Measurements from ENCODE around the gene UGT1A8.

DNA sequence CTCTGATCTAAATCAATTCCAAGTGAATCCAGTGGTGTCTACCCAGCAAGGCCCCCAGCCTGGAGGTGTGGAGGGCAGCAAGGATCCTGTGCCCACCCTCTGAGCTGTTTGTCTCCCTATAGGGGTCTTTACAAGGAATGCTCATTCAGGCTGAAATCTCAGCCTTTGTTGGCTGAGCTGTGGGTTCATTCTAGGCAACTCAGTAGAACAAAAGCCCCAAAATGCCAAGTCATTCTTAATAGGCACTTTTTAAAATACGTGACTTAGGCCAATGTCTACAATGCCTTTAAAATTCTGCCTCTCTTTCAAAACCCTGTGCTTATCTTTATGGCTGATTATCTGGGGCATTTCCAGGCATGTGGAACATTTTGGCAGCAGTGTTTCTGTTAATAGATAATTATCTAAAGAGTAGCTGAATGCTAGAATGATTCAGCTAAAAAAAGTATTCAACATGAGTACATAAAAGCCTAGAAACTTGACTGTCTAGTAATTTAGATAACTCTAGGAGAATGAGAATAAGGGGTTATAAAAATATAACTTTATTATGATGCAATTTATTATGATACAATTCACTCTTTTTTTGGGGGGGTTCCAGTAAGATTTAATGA, 82.7 kb downstream of the UGT1A8 start:
- TF ChIP-seq GATA2 (IDR thresholded peaks at IDR 0.05; ENCODE audit: low read depth, low read length) (peak; percentile 56), GATA3 (IDR thresholded peaks at IDR 0.05; ENCODE audit: low read depth, low read length) (peak; percentile 61)

Measured in SH-SY5Y (cell line).